HepG2 (cell line): Measurements from ENCODE around the gene BPIFB2. TPM values are rescaled to one million over a fixed set of nuclear protein-coding genes. Genes with fewer than 3 reads are reported as not detected.

Source experiments
- ATF1 ChIP-seq: IDR thresholded peaks from 2 replicates; pipeline ENCODE4 v1.6.1; 2016; ENCODE audit warnings: mild to moderate bottlenecking, control low read depth
- CHD2 ChIP-seq: IDR thresholded peaks from 2 replicates; pipeline ENCODE4 v1.6.1; 2011; ENCODE audit warnings: low read depth, low read length, improper control_type of control experiment
- IRF2 ChIP-seq: IDR thresholded peaks from 2 replicates; pipeline ENCODE4 v1.6.1; 2018; ENCODE audit warnings: missing genetic modification reagents, missing compliant biosample characterization
- ISX ChIP-seq: sonication (generic); formaldehyde crosslinking; conservative IDR thresholded peaks from 2 replicates; pipeline ENCODE4 v1.5.0; 2020; ENCODE audit warnings: missing genetic modification reagents
- KAT7 ChIP-seq: IDR thresholded peaks from 2 replicates; pipeline ENCODE4 v1.6.1; 2018; ENCODE audit warnings: borderline replicate concordance, missing compliant biosample characterization
- MXD3 ChIP-seq: IDR thresholded peaks from 2 replicates; pipeline ENCODE4 v1.6.1; 2016; ENCODE audit warnings: mild to moderate bottlenecking, missing biosample characterization, missing genetic modification reagents
- MYPOP ChIP-seq: sonication (generic); formaldehyde crosslinking; IDR thresholded peaks from 2 replicates; pipeline ENCODE4 v1.8.1; 2023; ENCODE audit warnings: mild to moderate bottlenecking, moderate library complexity, missing genetic modification reagents
- NFIC ChIP-seq: IDR thresholded peaks from 2 replicates; pipeline ENCODE4 v1.6.1; 2012; ENCODE audit warnings: mild to moderate bottlenecking, low read length, inconsistent platforms
- PLSCR1 ChIP-seq: sonication (generic); formaldehyde crosslinking; IDR thresholded peaks from 2 replicates; pipeline ENCODE4 v1.5.0; 2020; ENCODE audit warnings: missing genetic modification reagents, mild to moderate bottlenecking, borderline replicate concordance
- TAF1 ChIP-seq: sonication (generic); formaldehyde crosslinking; IDR thresholded peaks from 2 replicates; pipeline ENCODE4 v1.4.0; 2020; ENCODE audit warnings: missing genetic modification reagents
- THAP7 ChIP-seq: sonication (generic); formaldehyde crosslinking; IDR thresholded peaks from 2 replicates; pipeline ENCODE4 v1.8.1; 2023; ENCODE audit warnings: mild to moderate bottlenecking, missing genetic modification reagents
- TRIM22 ChIP-seq: fragments of 450-650 bp; IDR thresholded peaks from 2 replicates; pipeline ENCODE4 v1.6.1; 2017
- ZNF12 ChIP-seq: sonication (generic); formaldehyde crosslinking; IDR thresholded peaks from 2 replicates; pipeline ENCODE4 v1.5.0; 2020; ENCODE audit warnings: missing genetic modification reagents
- ZNF3 ChIP-seq: IDR thresholded peaks from 2 replicates; pipeline ENCODE4 v1.7.0; 2017; ENCODE audit warnings: inconsistent platforms
- ZNF468 ChIP-seq: sonication (generic); formaldehyde crosslinking; IDR thresholded peaks from 2 replicates; pipeline ENCODE4 v1.8.0; 2022; ENCODE audit warnings: mild to moderate bottlenecking, moderate library complexity, missing genetic modification reagents
- ZSCAN20 ChIP-seq: sonication (generic); formaldehyde crosslinking; IDR thresholded peaks from 2 replicates; pipeline ENCODE4 v1.4.0; 2020; ENCODE audit warnings: missing genetic modification reagents, mild to moderate bottlenecking, borderline replicate concordance
- polyA plus RNA-seq, 8 experiments: library from polyadenylated mRNA; depleted of rRNA in 3 of 8; stranded (reverse) in 7 of 8; unstranded in 1 of 8; fragments of >200 nt; fragmentation: Illumina TruSeq in 4 of 8; extraction: Trizol in 4 of 8; gene quantifications; 2 replicates each; pipeline versions ENCODE4 v1.2.1 to v1.2.3, GENCODE V29; 2011 to 2016; ENCODE audit warnings: low read depth in 4 of 8, missing spikeins in 1 of 8, mixed read lengths in 1 of 8; ENCODE audit not compliant: insufficient read depth in 1 of 8
- total RNA-seq, 5 experiments: library from RNA; depleted of rRNA; stranded (reverse); fragments of >200 nt; fragmentation: Illumina TruSeq; extraction: Trizol; gene quantifications; 2 replicates each; pipeline ENCODE4 v1.2.3, GENCODE V29; 2016; ENCODE audit warnings: low read depth in 1 of 5
- TF ChIP-seq, protein P1 (sequence below): sonication (generic); formaldehyde crosslinking; IDR thresholded peaks from 2 replicates; pipeline ENCODE4 v1.4.0; 2020; ENCODE audit warnings: missing genetic modification reagents, borderline replicate concordance
- TF ChIP-seq, protein P2 (sequence below): IDR thresholded peaks from 2 replicates; pipeline ENCODE4 v1.6.1; 2016; ENCODE audit warnings: missing compliant biosample characterization, missing genetic modification reagents, borderline replicate concordance

Gene BPIFB2
- total and polyA plus RNA-seq, 2 of the 13 experiments (the other 11 are each of a cell fraction or from before 2014, with no cell fraction given) = 54.5 to 902 TPM

GRCh38 chr20:33009214-33010132, 2.0 kb downstream of the BPIFB2 start (continued):
- TF ChIP-seq MXD3 (CRISPR knock-in tag) (peak; percentile 87), ISX (CRISPR knock-in tag) (no peak), ZNF468 (CRISPR knock-in tag) (no peak), ATF1 (CRISPR knock-in tag) (no peak), CHD2 (no peak), ZSCAN20 (0 out of 2 replicates have a peak, but pooled peaks have one; percentile 52), IRF2 (CRISPR knock-in tag) (peak; percentile 92), MYPOP (CRISPR knock-in tag) (peak; percentile 92), KAT7 (CRISPR knock-in tag) (peak; percentile 94), NFIC (peak; percentile 90), ZNF12 (CRISPR knock-in tag) (peak; percentile 93), ZNF3 (CRISPR knock-in tag) (no peak; the same call in 1 of the 2 replicates), THAP7 (CRISPR knock-in tag) (no peak), PLSCR1 (no peak; the same call in 1 of the 2 replicates), TRIM22 (no peak), TAF1 (CRISPR knock-in tag) (peak; percentile 77)
- TF ChIP-seq, protein P1, sequence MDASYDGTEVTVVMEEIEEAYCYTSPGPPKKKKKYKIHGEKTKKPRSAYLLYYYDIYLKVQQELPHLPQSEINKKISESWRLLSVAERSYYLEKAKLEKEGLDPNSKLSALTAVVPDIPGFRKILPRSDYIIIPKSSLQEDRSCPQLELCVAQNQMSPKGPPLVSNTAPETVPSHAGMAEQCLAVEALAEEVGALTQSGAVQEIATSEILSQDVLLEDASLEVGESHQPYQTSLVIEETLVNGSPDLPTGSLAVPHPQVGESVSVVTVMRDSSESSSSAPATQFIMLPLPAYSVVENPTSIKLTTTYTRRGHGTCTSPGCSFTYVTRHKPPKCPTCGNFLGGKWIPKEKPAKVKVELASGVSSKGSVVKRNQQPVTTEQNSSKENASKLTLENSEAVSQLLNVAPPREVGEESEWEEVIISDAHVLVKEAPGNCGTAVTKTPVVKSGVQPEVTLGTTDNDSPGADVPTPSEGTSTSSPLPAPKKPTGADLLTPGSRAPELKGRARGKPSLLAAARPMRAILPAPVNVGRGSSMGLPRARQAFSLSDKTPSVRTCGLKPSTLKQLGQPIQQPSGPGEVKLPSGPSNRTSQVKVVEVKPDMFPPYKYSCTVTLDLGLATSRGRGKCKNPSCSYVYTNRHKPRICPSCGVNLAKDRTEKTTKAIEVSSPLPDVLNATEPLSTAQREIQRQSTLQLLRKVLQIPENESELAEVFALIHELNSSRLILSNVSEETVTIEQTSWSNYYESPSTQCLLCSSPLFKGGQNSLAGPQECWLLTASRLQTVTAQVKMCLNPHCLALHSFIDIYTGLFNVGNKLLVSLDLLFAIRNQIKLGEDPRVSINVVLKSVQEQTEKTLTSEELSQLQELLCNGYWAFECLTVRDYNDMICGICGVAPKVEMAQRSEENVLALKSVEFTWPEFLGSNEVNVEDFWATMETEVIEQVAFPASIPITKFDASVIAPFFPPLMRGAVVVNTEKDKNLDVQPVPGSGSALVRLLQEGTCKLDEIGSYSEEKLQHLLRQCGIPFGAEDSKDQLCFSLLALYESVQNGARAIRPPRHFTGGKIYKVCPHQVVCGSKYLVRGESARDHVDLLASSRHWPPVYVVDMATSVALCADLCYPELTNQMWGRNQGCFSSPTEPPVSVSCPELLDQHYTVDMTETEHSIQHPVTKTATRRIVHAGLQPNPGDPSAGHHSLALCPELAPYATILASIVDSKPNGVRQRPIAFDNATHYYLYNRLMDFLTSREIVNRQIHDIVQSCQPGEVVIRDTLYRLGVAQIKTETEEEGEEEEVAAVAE = peak; percentile 93; the same call in 1 of the 2 replicates
- TF ChIP-seq, protein P2, sequence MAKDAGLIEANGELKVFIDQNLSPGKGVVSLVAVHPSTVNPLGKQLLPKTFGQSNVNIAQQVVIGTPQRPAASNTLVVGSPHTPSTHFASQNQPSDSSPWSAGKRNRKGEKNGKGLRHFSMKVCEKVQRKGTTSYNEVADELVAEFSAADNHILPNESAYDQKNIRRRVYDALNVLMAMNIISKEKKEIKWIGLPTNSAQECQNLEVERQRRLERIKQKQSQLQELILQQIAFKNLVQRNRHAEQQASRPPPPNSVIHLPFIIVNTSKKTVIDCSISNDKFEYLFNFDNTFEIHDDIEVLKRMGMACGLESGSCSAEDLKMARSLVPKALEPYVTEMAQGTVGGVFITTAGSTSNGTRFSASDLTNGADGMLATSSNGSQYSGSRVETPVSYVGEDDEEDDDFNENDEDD (CRISPR knock-in tag) = peak; percentile 79; the same call in 1 of the 2 replicates
